Stimulated activated CD8-positive, alpha-beta memory T cell treated with anti-CD3 and anti-CD28 coated beads, Interleukin-2, amount 100 ng/mL, for 48 hours (primary cell): Measurements from ENCODE around the gene VILL.
"Not testable (repeated sequence)": the region's sequence is repeated elsewhere in the genome, so short reads cannot be mapped to it uniquely, and the experiment has no call there.

Source experiments
- DNase-seq, 2 donors: peaks; one replicate each; pipeline ENCODE4 v3.0.0-alpha.2; 2020; ENCODE audit warnings: low read depth in 2 of 2

VILL gene

GRCh38 chr3:38036286-38036685 is 45.7 kb downstream of the VILL start:
- DNase-seq = no peak

GRCh38 chr3:38036906-38037305 is 46.3 kb downstream of the VILL start:
- no peak for DNase-seq

GRCh38 chr3:38038447-38038911 is 47.9 kb downstream of the VILL start:
- no peak for DNase-seq

- DNase-seq = peak; percentile 74 to 76
Observed at GRCh38 chr3:38039101-38039898, 48.7 kb downstream of the VILL start, which contains the start of gene DLEC1. Gene DLEC1 (plus strand): TSS chr3:38039208. CDS start chr3:38039226, 18 bp downstream.

GRCh38 chr3:38039899-38040261 is 49.3 kb downstream of the VILL start:
- DNase-seq = no peak

GRCh38 chr3:38040401-38040800 is 49.8 kb downstream of the VILL start:
- DNase-seq = no peak

- no peak for DNase-seq
Observed at GRCh38 chr3:38043486-38043885, 52.9 kb downstream of the VILL start.

- DNase-seq = no peak
Observed at GRCh38 chr3:38046027-38046426, 55.4 kb downstream of the VILL start.

- DNase-seq = no peak
Observed at GRCh38 chr3:38046821-38047220, 56.2 kb downstream of the VILL start.

GRCh38 chr3:38047896-38048295 is 57.3 kb downstream of the VILL start:
- DNase-seq = no peak

- DNase-seq = no peak
Observed at GRCh38 chr3:38049358-38050126, 59.0 kb downstream of the VILL start.

GRCh38 chr3:38051131-38051530 is 60.5 kb downstream of the VILL start:
- DNase-seq = no peak

GRCh38 chr3:38053286-38053685 is 62.7 kb downstream of the VILL start:
- DNase-seq = not testable (repeated sequence)

GRCh38 chr3:38053813-38054498 is 63.4 kb downstream of the VILL start:
- DNase-seq = not testable (repeated sequence)

GRCh38 chr3:38054499-38055001 is 64.0 kb downstream of the VILL start:
- no peak for DNase-seq
